Adipose tissue (tissue), 3 donors: ENCODE measurements around the gene COPS2. TPM values are rescaled to one million over a fixed set of nuclear protein-coding genes. Genes with fewer than 3 reads are reported as not detected.
"Not testable (repeated sequence)": the region's sequence is repeated elsewhere in the genome, so short reads cannot be mapped to it uniquely, and the experiment has no call there.

Source experiments
- H3K27ac ChIP-seq: one replicate; pipeline ENCODE4 v1.5.1; 2013; ENCODE audit warnings: low read depth, low read length
- WGBS, 3 donors: extraction: QIAGEN DNeasy Blood & Tissue Kit; methylation state at CpG; one replicate each; pipeline ENCODE4 v1.1.7; 2013; 5-methylcytosine and 5-hydroxymethylcytosine counted together
- polyA plus RNA-seq, 3 donors: library from polyadenylated mRNA; stranded (reverse); fragments of 200-250 nt; gene quantifications; one replicate each; pipeline ENCODE4 v1.2.3, GENCODE V29; 2013
- donor health status: healthy with polysubstance abuse.
- donor health status: Bipolar disorder and iron deficiency.
- donor health status: healthy.

The COPS2 gene
- polyA plus RNA-seq = 10 to 100 TPM; 43.4 to 63.0 (median 57.3) TPM

DNA sequence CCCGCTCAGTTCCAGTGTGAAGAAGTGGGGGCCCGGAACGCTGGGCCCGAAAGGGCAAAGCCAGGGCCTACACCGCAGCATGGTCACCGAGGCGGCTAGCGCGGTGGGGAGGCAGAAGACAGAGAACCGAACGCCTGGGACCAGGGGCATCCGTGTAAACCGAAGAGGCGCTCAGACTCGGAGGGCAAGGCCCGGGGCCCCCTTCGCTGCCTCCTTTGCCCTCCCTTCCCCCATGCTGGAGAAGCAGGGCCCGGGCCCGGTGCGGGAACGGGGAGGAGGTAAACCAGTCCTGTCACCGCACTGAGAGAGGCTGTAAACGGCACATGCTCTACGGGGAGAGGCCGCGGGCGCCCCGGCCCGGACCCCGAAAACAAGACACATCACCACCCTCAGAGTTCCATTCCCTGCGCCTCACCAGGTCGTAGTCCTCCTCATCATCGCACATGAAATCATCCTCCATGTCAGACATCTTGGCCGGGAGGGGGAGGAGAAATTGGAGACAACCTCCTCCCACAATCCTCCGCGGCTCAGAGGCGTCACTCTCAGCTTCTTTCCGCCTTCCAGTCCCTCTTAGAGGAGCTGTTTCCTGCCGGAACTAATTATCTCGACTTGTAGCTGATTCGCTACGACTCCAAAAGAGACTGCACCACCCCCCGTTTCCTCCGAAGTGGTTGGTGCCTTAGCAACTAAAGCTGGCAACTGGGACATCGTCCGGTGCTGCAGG is at the start of gene COPS2:
COPS2 (minus strand) TSS at position 490 of the 724 bp plus-strand sequence; CDS start at position 469, 21 bp downstream.
- peak within 1 kb of the TSS; percentile 8 for H3K27ac ChIP-seq
- 0% methylated on average over 41 to 46 of the region's 46 CpGs for WGBS, 3 donors

GRCh38 chr15:49200347-49200746 is 44.9 kb upstream of the COPS2 start:
- WGBS, 3 donors = 80 to 88% (median 84%) methylated on average over 3 of the region's 3 CpGs
- no peak overlapping the region for H3K27ac ChIP-seq

DNA sequence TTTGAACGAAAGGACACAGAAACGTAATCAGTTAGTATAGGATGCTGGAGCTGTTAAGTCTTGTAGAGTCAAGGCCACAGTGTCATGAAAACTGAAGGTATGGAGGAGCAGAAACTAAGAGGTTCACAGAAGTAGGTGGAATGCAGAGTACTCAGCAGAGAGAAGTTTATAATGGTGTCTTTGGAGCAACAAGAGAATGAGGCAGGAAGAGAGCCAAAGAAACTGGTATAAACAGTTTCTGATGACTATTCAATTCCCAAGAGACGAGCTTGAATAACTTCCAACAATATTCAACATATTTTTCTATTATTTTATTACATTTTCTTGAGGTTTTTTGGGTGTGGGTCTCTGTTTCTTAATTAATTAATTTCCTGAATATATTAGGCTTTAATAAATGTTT is 44.3 kb upstream of the COPS2 start:
- H3K27ac ChIP-seq = no peak overlapping the region
- WGBS, 3 donors = 54 to 65% (median 62%) methylated on average over 3 of the region's 3 CpGs

DNA sequence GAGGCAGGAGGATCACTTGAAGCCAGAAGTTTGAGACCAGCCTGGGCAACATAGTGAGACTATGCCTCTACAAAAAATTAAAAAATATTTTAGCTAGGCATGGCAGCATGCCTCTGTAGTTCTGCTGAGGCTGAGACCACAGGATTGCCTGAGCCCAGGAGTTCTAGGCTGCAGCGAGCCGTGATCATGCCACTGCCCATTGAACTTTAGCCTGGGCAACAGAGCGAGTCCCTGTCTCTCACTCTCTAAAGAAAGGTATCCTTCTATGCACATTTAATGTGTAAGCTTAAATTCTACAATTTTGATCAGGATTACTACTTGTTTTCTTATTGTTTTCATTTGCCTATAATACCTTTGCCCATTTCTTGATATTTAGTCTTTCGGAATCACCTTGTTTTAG is 41.5 kb upstream of the COPS2 start:
- no peak overlapping the region for H3K27ac ChIP-seq
- 97 to 100% (median 97%) methylated on average over 4 of the region's 4 CpGs for WGBS, 3 donors

- H3K27ac ChIP-seq = no peak overlapping the region
- WGBS, 3 donors = 92 to 94% (median 94%) methylated on average over 2 of the region's 2 CpGs
Observed at GRCh38 chr15:49191892-49192291, 36.5 kb upstream of the COPS2 start.

GRCh38 chr15:49190586-49190985 is 35.2 kb upstream of the COPS2 start:
- WGBS, 3 donors = 49 to 85% (median 69%) methylated on average over 2 of the region's 2 CpGs
- H3K27ac ChIP-seq = no peak overlapping the region

DNA sequence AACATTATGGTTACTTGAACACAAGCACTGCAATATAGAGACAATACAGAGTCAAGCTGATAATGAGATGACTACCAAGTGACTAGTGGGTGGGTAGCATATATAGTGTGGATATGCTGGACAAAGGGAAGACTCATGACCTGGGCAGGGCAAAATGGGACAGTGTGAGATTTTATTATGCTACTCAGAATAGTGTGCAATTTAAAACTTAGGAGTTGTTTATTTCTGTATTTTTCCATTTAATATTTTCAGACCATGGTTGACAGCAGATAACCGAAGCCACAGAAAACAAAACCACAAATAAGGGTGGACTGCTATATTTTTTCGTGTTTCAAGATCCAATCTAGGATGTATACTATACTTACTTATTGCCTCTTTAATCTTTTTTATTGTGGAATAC is 34.2 kb upstream of the COPS2 start:
- no peak overlapping the region for H3K27ac ChIP-seq

DNA sequence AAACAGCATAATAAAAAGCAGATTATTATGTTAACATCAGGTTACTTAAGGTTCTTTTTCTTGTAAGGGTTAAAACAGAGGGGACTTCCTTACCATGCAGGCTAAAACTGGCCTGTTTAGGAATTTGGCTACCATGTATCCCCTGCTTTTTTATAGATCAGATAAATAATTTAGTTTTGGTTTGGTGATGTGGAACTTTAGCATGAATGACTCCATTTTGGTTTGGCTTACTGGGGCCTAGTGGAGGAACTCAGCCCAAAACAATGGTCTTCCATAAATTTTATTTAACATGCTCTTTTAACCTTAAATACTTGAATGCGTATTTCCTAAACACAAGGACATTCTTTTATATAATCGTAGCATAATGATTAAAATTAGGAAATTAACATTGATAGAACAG is 33.5 kb upstream of the COPS2 start:
- no peak overlapping the region for H3K27ac ChIP-seq
- WGBS, 3 donors = 96 to 97% (median 97%) methylated on average over 2 of the region's 2 CpGs

More for the DNA sequence above, 34.2 kb upstream of the COPS2 start:
- WGBS, 3 donors = 88 to 94% (median 90%) methylated on average over 2 of the region's 2 CpGs

DNA sequence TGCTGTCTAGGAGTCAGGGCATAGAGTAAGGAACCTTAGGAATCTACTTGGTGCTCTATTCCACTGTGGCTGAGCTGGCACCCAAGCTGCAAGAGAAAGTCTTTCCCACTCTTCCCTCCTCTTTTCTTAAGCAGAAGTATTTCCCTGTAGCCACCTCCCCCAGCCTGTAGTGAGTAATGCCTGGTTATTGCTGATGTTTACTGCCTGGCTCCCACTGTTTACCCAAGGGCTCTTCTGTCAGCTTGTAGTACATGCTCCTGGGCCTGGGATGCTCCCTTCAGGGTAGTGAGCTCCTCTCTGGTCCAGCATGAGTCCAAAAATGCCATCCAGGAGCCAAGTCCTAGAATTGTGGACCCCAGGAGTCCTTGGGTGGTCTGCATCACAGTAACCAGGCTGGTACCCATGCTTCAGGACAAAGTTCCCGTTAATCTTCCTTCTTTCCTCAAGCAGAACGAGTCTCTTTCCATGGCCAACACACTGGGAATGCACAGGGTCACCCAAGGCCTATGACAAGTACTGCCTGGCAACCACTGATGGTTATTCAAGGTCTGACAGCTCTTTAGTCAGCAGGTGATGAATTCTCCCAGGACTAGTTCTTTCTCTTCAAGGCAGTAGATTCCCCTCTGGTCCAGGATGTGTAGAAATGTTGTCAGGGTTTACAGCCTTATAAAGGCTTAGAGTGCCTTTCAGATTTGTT is 32.3 kb upstream of the COPS2 start:
- no peak overlapping the region for H3K27ac ChIP-seq
- WGBS, 3 donors = 41 to 96% (median 93%) methylated on average over 2 of the region's 2 CpGs

- 91 to 97% (median 91%) methylated on average over 1 of the region's 1 CpG for WGBS, 3 donors
- H3K27ac ChIP-seq = no peak overlapping the region
Observed at GRCh38 chr15:49185473-49185872, 30.1 kb upstream of the COPS2 start.

GRCh38 chr15:49183741-49184140 is 28.3 kb upstream of the COPS2 start:
- WGBS, 3 donors = 72 to 95% (median 89%) methylated on average over 3 of the region's 3 CpGs
- not testable (repeated sequence) for H3K27ac ChIP-seq

- no peak overlapping the region for H3K27ac ChIP-seq
- WGBS, 3 donors = 95 to 98% (median 96%) methylated on average over 4 of the region's 4 CpGs
Observed at GRCh38 chr15:49182128-49182527, 26.7 kb upstream of the COPS2 start.

DNA sequence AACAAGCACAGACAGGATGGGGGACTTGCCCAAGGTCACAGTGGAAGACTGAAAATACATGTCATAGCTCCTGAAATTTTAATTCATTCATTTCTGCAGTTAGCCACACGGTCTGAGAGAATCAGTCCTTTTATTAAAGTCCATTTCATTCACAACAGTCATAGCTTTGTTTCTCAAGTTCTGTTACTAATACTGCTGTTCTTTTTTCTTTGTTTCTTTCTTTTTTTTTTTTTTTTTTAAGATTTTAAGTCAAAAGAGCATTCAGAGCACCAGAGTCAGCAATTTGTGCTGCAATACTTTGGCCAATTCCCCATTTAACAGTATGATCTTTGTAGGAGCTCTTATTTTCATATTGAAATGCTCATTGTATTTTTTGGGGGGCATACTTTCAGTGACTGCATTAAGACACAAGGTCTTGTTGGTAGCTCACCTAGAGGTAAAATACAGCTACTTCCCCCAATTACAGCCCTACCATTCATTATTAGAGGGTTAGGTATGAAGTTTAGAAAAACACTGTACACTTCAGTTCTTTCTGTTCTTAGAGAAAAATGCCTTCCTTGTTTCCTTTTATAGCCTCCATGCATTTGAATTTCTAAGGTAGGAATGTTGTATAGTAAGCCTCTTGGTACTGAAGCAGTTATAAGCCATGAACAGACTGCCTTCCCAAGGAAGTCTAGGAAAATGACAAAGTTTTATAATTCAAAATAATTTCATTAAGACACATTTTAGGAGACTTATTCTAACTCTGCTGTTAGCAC is 24.2 kb upstream of the COPS2 start:
- no peak overlapping the region for H3K27ac ChIP-seq
- 85 to 87% (median 85%) methylated on average over 1 of the region's 1 CpG for WGBS, 3 donors

GRCh38 chr15:49178497-49178896 is 23.1 kb upstream of the COPS2 start:
- WGBS, 3 donors = 93 to 97% (median 95%) methylated on average over 7 of the region's 7 CpGs
- H3K27ac ChIP-seq = no peak overlapping the region

DNA sequence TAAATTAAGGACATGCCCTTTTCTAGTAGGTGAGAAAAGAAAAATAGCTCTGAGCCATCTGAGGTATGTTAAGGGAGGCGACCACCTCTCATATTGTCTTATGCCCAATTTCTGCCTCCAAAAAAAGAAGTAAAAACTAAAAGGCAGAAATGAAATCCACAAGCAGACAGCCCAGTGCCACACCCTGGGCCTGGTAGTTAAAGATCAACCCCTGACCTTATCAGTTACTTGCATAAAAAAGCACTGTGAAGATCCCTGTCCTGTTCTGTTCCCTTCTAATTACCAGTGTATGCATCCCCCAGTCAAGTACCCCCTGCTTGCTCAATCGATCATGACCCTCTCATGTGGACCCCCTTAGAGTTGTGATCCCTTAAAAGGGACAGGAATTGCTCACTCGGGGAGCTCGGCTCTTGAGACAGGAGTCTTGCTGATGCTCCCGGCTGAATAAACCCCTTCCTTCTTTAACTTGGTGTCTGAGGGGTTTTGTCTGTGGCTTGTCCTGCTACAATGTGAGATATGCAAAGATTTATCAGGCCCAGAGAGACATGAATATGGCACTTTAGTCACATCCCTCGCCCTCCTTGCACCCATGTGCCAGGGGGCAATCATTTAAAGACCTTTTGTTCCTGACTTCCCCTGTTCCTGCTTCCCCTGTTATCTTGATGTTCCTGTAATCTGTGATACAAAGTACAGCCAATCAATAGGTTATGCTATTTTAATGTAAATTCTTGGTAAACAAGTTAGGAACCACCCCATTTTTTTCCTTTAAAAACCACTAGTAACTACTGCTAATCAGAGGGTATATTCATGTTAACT is 20.4 kb upstream of the COPS2 start:
- 90 to 96% (median 95%) methylated on average over 5 to 6 of the region's 6 CpGs for WGBS, 3 donors
- H3K27ac ChIP-seq = not testable (repeated sequence)

DNA sequence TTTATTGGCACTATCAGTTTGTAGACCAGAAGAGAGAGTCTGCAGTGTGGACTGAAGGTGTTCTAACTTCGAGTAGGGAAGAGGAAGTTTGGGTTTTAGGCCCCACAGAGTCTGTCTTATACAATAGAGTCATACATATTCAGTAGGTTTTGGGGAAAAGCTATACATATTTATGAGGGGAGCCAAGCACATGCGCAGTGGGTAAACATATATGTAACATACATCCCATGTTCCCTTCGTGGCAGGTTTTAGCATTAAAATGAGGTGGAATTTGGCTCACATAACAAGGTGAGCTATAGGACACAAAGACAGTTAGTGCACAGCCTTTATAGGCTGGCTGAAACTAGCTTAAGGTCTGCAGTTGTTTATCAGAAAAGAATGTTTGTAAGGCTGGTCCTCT is 19.5 kb upstream of the COPS2 start:
- no peak overlapping the region for H3K27ac ChIP-seq
- 81 to 95% (median 85%) methylated on average over 3 of the region's 3 CpGs for WGBS, 3 donors

- 96 to 97% (median 97%) methylated on average over 12 of the region's 12 CpGs for WGBS, 3 donors
Observed at GRCh38 chr15:49171790-49172189, 16.4 kb upstream of the COPS2 start.

GRCh38 chr15:49169880-49170597 is 14.6 kb upstream of the COPS2 start, which contains the start of gene GALK2:
Gene GALK2 (plus strand): TSS chr15:49170247. CDS start chr15:49170323, 76 bp downstream.
- WGBS, 3 donors = 6 to 7% (median 6%) methylated on average over 30 of the region's 30 CpGs
- H3K27ac ChIP-seq = no peak within 1 kb of the TSS

More at GRCh38 chr15:49171790-49172189, 16.4 kb upstream of the COPS2 start:
- H3K27ac ChIP-seq = no peak overlapping the region
